ENCODE results near the gene ARHGAP20.

ARHGAP20 gene

DNA sequence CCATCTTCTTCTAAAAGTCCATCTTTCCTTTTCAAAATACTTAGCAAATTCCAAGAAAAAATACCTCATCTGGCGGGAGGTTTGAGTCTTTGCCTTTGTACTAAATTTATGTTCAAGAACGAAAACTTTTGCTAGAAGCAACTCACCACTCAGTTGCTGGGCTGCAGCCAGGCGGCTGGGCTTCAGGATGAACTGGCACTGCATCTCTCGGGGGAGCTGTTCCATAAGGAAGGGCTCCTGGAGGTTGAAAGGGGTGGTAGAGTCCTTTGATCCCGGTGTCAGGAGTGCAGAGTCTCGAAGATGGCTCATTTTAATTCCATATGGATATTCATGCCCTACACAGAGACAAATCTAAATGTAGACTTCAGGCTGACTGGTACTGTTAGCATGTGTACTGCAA is 105.8 kb downstream of the ARHGAP20 start:
- no peak for DNase-seq

DNA sequence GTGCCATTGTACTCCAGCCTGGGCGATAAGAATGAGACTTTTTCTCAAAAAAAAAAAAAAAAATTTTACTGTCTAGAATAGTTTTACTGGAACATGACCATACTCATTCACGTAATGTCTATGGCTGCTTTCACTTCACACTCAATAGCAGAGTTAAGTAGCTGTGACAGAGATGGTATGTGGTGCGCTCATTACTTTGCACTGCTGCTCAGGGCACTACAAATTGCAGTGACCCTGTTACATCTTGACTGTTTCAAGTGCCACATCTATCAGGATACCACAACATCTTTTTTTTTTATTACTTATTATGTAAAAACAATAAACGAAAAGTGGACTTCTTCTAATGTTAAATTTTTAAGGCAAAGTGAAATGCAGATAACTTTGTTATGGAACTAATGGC is 110.3 kb downstream of the ARHGAP20 start:
- DNase-seq = no peak

DNA sequence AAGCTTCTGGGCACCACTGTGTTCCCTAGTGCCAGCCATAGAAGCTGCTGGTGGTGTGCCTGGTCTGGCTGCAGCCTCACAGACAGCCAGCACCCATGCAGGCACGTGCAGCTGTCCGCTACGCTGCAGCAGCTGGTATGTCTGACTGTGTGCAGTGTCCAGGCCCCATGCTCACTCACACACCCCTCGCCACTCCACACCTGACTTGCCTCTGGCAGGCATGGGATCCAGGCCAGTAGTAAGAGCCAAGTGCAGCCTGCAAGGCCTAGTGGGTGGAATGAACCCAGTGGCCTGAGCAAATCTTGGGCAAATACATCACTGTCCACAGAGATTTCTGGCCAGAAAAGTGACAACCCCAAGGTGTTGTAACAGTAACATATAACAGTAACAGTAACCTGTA is 111.9 kb downstream of the ARHGAP20 start:
- no peak for DNase-seq

DNA sequence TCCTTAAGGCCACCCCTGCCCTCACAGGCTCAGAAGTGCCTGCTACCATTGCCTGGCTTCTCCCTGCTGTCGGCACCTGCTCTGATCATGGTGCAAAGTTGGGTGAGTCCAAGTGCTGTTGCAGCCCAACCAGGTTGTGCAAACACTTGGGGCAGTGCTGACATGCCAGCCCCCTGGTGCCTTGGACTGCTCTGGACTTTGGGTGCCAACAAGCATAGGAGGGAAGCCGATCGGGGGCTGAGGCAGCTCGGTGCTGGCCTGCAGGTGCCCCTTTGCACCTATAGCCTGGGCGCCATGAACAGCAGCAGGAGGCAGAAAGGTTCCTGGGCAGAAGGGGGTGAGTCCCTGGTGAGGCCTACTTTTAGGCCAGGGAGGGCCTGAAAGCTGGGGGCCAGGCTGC is 113.0 kb downstream of the ARHGAP20 start:
- DNase-seq = no peak

DNA sequence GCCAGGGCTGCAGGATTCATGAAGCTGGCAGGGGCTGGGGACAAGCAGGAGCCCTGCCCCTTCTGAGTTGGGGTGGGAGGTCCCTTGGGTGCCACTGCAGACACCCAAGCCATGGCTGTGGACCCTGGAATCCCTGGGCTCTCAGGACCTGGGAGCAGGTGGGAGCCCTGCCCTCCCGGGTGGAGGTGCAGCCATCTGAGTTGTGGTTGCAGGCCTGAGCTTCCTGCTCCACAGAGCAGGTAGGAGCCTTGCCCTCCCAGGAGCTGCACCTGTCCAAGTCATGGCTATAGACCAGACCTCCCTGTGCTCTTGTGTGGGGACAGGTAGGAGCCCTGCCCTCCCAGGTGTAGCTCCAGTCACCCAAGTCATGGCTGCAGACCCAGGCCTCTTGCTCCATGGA is 113.5 kb downstream of the ARHGAP20 start:
- no peak for DNase-seq

DNA sequence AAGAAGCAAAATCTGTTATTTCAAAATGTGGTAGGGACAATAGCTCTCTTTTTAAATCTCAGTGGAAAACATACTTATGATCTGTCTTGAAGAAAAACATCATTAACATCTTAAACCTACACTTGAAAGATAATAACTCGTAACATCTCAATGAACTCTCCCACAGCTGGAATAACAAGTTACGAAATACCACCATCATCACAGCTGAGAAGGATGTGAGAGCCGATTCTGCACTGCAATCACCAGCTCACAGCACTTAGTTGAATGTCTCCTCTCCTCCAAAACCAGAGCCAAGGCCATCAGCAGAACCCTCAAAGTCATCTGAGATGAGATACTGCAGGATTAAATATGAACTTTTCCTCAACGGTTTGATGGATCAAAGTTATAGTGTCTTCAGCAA is 124.3 kb downstream of the ARHGAP20 start:
- no peak for DNase-seq

DNA sequence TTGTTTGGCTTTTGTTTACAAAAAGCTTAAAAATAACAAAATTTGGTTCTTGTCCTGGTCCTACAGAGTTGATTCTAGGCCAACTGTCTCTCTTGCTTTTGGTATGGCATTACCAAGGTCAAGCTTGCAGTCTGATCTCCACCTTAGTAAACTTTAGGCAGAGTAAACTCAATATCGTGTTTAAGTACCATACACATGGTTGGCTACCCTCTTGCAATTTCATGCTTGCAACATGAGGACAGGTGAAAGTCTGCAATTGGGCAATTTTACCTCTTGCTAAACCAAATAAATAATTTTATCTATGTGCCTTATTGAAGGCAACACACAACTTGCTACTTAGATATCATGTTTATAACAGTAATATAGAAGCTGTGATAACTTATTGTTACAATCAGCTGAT is 125.1 kb downstream of the ARHGAP20 start:
- DNase-seq = no peak

DNA sequence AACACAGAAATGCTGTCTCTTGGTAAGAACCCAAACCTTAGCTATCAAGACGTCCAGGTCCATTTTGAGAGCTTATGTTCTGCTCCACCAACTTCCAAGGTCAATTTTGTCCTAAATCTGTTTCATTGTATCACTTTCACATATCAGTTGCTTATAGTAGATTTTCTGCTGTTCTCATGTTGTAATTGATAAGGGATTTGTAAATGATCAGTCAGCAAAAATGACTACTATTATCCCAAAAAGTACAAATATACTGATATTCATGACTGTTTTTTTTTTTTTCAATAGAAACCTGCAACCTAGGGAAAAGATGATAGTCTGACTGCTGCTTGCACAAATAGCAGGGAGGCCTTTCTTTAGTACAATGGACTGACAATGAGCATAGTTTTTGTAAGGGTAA is 128.1 kb downstream of the ARHGAP20 start:
- no peak for DNase-seq

DNA sequence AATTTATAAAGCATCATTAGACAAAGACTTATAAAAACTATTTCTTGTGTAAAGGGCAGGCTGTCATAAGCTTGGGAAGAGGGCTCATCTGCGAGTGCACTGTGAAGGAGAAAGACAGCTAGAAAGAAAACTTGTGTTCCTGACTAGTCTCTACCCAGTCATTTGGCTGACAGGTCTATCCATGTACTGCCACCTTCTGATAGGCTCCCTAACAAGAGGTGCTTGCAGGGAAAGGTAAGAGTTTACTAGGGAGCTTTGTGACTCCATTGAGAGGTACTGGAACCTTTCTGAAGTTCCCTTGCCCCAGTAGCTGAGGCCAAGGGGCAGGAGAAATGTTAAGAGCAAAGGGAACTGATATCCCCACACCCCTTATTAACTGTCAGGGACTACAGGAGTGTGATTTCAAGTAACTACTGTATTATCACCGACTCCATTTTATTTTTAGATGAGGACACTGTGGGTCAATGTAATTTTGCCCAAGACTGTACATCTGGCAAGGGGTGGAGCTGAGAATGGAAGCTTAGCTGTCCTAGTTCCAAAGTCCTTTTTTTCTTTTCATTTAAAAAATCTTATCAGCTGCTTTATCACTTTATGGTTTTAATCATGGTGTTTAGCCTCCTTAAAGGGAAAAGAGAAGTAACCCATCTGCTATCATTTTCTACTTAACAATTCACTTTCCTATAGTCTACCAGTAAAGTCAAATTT is 129.4 kb downstream of the ARHGAP20 start:
- DNase-seq = no peak

DNA sequence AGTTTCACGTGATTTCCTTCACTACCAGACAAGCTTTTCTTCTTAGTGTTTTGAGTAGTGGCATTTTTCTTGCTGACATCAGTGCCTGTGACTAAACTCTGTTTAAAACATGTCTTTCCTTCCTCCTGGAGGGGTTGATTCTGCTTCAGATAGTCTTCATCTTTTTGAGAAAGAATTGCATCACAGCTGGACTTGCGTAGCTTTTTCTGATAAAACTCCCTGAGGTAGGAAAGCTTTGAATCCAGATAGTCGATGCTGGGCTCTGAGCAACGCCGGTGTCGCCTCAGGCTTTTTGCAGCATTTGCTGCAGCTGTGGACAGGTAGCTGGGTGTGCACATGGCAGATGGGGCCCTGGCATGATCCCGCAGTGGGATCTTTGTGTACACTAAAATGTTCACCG is 131.7 kb downstream of the ARHGAP20 start:
- no peak for DNase-seq

DNA sequence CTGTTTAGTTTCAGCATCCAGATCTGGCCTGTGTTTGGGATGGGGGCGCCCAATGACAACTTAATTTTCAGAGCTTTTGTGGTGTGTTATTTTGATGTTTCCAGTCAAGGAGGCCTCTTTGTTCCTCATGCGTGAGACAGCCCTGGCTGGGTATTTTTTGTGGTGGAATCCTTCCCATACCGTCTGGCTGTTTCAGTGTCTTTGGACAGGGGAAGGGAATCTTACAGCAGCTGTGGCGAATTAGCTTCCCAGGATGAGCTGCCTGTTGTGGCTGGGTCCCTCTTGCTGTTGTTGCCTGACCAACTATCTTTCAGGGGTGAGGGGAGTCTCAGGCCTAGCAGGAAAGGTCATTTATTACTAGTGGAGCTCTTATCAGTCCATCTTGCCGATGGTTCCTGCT is 138.8 kb downstream of the ARHGAP20 start:
- no peak for DNase-seq

DNA sequence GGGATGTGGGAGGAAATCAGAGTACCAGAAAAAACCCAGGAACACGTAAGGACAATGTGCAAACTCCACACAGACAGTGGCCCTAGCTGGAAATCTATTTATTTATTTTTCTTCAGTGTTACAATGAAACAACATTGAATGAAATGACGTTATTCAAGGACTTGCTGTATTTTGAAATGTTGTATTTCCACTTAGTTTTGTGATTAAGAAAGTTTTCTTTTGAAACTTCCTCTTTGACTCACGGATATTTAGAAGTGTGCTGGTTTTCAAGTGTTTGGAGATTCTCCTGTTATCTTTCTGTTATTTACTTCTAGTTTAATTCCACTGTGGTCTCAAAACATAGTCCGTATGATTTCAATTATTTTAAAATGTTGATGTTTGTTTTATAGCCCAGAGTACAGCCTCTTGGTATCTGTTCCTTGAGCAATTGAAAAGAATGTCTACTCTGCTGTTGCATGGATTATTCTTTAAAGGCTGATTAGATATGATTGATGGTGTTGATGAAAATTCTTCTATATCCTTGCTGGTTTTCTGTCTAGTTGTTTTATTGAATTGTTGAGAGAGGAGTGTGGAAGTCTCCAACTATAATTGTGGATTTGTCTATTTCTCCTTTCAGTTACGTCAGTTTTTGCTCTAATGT is 141.0 kb downstream of the ARHGAP20 start:
- no peak for DNase-seq

DNA sequence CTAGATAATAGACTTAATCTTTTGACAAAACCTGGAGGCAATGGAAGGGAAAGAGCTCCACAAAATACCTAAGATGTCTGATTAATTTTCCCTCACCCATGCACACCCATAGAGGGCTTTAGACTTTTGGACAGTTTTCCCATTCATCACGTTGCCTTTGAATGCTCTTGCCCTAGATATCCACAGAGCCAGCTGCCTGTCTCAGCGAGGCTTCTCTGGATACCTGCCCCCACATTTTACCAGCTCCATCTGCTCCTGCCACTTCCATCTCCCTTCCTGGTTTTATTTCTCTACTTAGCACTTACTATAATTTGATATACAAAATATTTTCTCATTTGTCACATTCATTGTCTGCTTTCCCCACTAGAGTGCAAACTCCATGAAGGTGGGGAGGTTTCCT is 145.7 kb downstream of the ARHGAP20 start:
- no peak for DNase-seq

DNA sequence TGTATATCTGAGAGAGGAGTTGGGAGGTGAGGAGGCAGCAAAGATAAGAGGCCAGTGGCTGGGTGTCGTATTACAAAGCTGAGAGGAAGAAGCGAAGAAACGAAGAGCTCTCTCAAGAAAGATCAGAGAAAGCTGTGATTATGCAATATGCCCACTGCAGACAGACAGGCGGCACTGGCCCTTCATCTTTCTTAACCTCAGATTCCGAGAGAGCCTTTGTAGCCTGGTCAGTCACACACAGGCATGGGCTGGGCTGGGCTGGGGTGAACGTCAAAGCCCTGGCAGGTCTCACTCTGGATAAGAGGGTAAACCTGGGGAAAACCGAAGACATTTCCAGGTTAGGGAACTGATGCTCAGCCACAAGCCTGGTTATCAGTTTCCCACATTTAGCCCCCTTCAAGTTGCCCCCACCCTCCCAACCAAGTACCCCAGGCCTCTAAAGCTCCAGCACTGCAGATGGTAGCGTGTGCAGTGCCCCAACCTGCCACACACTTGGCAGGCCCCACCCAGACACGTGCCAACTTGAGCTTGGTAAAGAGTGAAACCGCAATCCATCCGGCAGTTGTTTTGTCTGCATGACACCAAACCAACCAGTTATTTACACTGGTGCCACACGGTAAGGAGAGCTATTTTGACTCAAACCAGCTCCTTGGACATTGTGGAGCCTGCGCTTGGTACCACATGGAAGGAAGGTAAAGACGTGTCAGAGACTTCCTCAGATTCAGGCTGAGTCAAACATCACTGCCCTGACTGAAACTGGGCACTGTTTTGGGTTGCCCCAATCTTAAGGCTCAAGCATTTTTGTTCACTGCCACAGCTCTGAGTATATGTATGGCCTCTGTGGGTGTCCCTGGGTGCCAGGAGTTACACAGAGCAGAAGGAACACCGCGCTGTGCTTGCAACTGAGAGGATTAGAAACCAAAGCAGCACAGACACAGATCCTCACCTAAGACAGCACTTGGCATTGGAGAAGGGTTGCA is 146.6 kb downstream of the ARHGAP20 start:
- DNase-seq = no peak

DNA sequence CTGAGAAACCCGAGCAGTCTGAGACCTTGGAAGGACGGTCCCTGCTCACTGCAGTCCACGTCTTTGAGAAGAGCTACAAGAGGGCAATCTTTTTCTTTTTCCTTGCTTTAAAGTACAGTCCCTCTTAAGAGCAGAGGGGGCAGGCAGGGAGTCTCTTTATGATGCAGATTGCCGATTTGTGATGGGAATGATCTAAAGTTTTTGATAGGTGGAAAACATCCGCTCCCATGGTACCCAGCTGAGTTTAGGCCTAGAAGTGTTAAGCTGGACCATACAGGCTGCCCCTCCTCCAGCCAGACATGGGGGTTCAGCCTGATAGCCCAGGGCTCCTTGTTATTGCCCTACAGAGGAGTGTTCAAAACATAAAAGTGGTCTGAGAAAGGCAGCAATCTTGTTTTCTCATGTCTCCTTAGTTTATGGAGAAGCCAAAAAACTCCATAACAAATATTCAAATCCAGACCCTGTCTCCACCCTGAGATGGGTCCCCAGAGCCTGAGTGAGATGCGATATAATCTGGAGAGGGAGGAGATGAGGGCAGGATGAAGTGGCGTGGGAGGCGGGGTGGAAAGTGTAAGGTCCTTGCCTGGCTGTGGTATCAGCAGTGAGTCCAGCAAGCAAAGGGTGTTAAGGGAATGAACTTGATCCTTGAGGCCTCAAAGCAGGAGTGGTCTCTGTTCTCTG is 147.4 kb downstream of the ARHGAP20 start:
- no peak for DNase-seq

DNA sequence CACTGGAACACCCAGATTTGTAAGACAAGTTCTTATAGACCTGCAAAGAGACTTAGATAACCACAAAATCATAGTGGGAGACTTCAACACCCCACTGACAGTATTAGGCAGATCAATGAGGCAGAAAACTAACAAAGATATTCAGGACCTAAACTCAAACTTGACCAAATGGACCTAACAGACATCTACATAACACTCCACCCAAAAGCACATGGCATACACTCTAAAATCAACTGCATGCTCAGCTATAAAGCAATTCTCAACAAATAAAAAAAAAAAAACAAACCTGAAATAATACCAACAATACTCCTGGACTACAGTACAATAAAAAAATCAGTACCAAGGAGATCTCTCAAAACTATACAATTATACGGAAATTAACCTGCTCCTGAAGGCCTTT is 167.5 kb downstream of the ARHGAP20 start:
- DNase-seq = no peak

DNA sequence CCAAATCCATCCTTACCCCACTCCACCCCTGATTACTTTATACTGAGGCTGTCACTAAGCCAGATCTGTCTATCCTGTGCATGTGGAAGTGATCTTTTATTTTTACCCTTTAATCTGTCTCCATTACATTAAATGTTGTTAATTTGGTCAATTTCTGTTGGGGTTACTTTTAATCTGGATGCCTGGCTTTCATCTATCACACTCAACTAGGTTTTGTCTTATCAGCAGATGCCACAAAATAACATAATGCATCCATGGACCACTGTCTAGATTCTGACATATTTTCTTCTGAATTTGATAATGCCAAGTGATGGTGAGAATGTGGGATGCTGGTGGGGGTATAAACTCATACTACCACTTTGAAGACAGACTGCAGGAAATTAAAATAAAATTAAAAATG is 174.1 kb downstream of the ARHGAP20 start:
- DNase-seq = no peak

DNA sequence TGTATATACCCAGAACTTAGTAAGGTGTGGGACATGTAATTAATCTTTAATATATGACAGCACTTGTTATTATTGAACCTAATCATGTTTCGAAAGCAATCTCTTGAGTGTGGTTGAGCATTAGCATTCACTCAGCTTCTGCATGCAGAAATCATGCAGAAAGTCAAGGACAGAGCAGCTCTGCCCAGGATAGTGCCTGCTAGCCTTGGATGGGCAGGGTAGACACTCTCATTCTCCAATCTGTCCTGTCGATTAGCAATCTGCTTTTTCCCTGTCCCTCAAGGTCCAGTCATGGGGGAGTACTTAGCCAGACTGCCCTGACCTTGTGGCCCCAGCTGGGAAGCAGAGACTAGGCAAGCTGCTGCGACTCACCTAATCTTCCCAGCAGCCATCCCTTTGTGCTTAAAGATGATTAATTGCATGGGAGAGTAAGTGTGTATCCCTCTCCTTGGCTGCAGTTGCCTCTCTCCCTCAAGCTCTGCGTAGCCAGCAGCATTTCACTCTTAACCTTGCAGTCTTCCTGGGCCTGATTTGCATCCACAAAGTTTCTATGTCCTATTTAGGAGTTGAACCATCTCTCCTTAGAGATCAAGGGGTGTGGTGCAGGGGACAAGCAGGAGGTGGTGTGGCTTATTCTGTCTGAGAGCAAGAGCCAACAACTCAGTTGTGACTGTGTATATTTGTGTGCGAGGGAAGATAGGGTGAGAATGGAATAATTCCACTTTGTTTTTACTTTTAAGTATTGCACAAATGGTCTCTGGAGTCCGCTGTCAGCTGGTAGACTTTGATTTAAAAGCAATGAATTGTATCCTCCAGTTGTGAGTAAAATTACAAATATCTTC is 181.1 kb downstream of the ARHGAP20 start:
- DNase-seq = no peak

DNA sequence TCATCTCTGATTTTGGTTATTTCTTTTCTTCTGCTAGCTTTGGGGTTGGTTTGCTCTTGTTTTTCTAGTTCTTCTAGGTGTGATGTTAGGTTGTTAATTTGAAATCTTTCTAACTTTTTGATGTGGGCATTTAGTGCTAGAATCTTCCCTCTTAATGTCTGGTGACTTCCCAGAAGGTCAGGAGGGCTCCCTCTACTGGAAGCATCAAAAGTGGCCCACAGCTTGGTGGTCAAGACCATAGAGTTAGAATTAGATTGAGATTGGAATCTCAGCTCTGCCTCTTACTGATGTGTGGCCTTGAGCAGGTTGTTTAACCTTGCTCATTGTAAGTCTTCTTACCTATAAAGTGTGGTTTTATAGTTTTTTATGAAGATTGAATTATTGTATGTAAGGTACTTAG is 183.2 kb downstream of the ARHGAP20 start:
- no peak for DNase-seq

DNA sequence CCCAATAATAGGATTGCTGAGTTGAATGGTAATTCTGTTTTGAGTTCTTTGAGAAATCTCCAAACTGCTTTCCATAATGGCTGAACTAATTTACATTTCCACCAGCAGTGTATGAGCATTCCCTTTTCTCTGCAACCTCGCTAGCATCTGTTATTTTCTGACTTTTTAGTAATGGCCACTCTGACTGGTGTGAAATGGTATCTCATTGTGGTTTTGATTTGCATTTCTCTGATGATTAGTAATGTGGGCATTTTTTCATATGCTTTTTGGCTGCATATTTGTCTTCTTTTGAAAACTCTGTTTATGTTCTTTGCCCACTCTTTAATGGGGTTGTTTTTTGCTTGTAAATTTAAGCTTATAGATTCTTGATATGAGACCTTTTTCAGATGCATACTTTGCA is 185.1 kb downstream of the ARHGAP20 start:
- DNase-seq = no peak

Measured in NCI-H1105 (cell line).